AG10803 (cell line): ENCODE measurements around the gene ARRDC3.

ENCODE experiments used
- DNase-seq: peaks from one replicate; pipeline ENCODE4 v3.0.0; 2010; ENCODE audit warnings: low read depth
- H3K4me3 ChIP-seq: 2 replicates; pipeline ENCODE4 v1.5.1; 2011; ENCODE audit warnings: mild to moderate bottlenecking, low read length, control low read depth
- TF ChIP-seq, protein P1 (sequence below): conservative IDR thresholded peaks from 2 replicates; pipeline ENCODE4 v1.5.1; 2011; ENCODE audit warnings: mild to moderate bottlenecking, low read length, control low read depth, inconsistent platforms

Gene ARRDC3

DNA sequence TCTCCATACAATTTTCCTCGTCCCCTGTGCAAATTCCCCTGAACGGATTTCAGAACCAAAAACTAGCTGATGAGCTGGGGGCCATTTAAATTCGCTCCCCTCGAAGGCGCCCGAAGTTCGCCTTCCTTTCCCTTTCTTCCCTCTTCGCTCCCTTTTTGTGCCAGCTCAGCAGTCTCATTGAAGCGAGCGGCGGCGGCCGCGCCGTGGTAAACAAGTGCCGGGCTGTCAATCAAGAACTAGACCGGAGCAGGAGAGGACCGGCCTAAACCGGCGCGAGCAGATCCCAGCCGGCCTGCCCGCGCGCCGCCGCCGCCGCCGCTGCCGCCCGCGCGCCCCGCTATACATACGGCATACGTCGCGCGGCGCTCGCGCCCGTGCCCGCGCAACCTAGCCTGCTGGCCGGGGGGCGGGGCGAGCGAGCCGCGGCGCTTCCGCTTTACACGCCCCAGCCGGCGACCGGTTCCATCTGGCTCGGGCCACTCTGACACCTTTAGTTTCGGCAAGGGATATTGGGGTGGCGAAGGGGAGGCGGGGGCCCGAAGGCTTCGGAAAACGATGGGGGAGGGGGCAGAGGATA lies 3.1 kb downstream of the ARRDC3 start:
- H3K4me3 ChIP-seq, result peak overlapping the region; percentile 81
- peak; percentile 91 for DNase-seq
- TF ChIP-seq, protein P1, sequence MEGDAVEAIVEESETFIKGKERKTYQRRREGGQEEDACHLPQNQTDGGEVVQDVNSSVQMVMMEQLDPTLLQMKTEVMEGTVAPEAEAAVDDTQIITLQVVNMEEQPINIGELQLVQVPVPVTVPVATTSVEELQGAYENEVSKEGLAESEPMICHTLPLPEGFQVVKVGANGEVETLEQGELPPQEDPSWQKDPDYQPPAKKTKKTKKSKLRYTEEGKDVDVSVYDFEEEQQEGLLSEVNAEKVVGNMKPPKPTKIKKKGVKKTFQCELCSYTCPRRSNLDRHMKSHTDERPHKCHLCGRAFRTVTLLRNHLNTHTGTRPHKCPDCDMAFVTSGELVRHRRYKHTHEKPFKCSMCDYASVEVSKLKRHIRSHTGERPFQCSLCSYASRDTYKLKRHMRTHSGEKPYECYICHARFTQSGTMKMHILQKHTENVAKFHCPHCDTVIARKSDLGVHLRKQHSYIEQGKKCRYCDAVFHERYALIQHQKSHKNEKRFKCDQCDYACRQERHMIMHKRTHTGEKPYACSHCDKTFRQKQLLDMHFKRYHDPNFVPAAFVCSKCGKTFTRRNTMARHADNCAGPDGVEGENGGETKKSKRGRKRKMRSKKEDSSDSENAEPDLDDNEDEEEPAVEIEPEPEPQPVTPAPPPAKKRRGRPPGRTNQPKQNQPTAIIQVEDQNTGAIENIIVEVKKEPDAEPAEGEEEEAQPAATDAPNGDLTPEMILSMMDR, result no peak

- H3K4me3 ChIP-seq, result peak overlapping the region; percentile 81
- DNase-seq, result no peak
- TF ChIP-seq, protein P1, result no peak
These were observed 3.7 kb downstream of the ARRDC3 start for GRCh38 chr5:91379246-91379913.

DNA sequence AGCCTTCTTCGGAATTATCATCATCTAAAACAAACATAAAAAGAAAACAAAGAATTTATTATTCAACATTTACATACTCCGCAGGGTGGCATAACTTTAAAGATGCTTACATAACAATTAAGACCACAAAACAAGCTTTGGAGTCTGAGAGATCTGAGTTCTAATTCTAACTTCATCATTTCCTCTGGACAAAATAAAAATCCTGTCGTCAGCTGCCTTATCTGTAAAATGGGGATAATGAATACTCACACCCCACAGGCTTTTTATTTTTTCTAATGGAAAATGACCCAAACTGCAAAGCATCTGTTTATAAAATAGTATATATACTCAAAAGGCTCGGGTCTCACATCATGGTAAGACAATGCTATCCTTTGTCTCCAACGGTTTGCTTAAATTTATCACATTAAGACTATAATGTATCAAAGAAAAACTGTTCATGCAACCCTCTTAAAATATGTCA lies 4.3 kb downstream of the ARRDC3 start:
- DNase-seq, result no peak
- peak overlapping the region; percentile 81 for H3K4me3 ChIP-seq
- TF ChIP-seq, protein P1, result no peak

DNA sequence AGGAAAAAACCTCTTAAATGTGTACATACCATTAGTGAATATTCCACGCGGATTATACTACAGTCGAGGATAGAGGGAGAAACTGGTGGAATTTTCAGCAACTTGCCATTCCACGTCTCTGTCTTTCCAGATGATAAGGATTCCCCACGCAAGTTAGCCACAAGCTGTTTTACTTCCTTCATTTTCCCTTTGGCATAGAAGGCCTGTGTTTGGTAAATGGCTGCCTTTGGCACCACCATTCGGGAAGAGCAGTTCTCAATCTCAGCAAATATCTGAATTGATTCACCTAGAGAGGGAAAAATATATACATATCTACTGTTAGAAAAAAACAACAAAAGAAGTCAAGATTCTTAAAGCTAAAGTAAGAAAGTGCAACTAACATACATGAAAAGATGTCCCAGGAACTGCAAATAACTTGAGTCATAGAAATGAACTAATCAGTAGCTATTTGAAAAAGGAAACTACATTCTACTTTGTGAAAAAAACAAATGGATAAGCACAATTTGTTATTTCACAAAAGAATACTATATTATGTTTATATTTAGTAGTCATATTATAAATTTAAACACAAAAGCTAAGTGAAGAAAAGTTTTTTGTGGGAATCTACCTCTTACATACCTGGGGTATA lies 8.1 kb downstream of the ARRDC3 start:
- TF ChIP-seq, protein P1, result no peak
- DNase-seq, result no peak
- no peak overlapping the region for H3K4me3 ChIP-seq

DNA sequence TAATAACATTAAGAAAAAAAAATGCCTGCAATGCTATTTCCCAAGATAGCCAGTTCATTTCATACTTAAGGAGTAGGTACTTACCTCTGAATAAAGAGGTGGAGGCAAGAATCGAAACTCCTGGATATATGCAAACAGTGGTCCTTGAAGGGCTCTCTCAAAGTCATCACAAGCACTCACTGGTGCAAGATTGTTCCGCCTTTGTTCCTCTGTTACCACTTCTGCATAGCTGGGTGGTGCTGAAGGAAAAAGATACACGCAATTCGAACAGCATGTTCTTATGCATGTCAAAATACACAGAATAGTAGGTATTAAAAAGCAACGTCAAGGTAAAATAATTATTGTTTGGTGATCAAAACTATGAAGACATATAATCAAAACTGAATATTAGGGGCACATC lies 9.5 kb downstream of the ARRDC3 start:
- TF ChIP-seq, protein P1, result no peak
- DNase-seq, result no peak
- no peak overlapping the region for H3K4me3 ChIP-seq

GRCh38 chr5:91373006-91373405 lies 10.1 kb downstream of the ARRDC3 start:
- no peak overlapping the region for H3K4me3 ChIP-seq
- no peak for DNase-seq
- TF ChIP-seq, protein P1, result no peak

DNA sequence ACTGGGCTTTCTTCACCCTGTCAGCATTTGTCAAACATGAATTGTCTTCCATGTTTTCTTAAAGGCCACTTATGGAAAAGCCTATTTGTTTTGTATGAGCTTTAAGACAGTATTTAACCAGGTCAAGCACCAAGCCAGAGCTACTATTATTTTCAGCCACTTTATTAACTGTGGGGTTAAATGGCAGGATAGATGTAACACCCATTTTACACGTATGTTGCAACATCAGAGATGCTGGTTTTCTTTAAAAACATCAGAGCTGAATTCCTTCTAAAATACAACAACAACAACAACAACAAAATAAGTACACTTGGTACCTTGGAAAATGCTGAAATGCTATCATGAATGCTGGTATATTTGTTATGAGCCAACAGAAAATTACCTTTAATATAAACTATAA lies 13.6 kb downstream of the ARRDC3 start:
- TF ChIP-seq, protein P1, result no peak
- no peak overlapping the region for H3K4me3 ChIP-seq
- DNase-seq, result no peak
